HG03457 (cell line): ENCODE measurements around the gene ECM1.
A peak's percentile ranks its signal among the peaks of the same experiment; 100 is the strongest.

Source experiments
- ATAC-seq: cut with Tn5 transposase; IDR thresholded peaks from one replicate; pipeline ENCODE4 v1.9.1; 2021; ENCODE audit warnings: moderate number of reproducible peaks; ENCODE audit not compliant: unreplicated experiment

Gene ECM1

DNA sequence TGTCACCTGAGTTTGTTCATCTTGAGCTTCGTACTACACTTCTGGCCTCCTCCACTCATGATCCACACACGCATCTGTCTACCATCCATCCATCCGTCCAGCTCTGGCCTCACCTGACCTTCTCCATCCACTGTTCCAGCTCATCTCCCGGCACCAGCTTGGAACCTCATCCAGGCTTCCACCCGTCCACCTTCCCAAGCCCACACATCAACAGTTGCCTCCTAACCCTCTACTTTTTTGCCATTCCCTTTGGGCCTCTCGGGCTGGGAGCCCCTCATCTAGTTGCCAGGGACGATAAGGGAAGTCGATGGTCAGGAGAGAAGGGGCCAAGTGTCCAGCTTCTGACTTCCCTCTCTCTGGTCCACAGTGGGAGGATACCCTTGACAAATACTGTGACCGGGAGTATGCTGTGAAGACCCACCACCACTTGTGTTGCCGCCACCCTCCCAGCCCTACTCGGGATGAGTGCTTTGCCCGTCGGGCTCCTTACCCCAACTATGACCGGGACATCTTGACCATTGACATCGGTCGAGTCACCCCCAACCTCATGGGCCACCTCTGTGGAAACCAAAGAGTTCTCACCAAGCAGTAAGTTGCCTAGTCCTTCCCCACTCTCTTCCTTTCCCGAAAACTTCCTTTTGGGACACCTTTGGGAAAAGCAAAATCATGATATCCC, 4.2 kb downstream of the ECM1 start:
- ATAC-seq = no peak

DNA sequence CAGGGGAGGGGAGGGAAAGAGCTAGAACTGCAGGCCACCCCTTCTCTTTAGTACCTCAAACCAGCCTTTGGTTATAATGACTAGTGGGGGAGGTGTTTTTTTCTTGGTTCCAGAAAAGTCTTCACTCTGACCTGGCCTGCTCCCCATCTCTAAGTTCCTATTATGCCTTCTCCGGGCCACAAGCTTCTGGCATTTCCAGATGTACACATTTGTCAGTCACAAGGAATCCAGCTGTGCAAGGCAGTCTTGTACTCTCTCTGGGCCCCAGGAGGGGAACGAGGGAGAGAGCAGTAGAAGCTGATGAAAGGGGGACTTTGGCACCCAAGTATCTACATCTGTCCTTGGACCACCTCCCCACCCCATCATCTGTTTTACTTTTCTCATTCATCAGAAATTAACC, 4.9 kb downstream of the ECM1 start:
- ATAC-seq = no peak

DNA sequence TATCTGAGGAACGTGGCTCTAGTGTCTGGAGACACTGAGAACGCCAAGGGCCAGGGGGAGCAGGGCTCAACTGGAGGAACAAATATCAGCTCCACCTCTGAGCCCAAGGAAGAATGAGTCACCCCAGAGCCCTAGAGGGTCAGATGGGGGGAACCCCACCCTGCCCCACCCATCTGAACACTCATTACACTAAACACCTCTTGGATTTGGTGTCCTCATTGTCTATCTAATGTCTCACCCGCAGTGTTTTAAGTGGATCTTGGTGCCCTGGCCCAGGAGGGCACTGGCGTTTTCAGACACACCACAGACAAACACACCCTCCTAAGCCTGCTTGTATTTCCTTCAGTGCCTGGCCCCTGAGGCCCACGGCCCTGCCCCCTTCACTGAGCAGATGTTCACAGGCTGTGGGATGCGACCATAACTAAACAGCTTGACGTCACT, 5.5 kb downstream of the ECM1 start:
- no peak for ATAC-seq

DNA sequence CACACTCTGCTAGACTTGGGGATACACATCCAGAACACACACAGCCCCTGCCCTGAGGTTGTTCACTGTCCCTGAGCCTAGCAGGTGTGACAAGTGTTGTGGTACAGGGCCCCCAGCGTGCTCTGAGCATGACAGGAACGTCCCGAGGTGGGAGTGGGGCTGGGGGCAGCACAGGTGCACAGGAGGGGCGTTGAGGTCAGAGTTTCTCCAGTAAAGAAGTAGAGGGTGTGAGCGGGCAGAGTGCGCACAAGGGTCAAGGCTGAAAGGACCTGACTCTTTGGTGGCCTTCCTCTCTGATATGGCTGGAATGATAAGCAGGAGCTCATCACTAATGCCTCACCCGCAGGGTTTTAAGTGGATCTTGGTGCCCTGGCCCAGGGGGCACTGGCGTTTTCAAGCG, 6.4 kb downstream of the ECM1 start:
- no peak for ATAC-seq

DNA sequence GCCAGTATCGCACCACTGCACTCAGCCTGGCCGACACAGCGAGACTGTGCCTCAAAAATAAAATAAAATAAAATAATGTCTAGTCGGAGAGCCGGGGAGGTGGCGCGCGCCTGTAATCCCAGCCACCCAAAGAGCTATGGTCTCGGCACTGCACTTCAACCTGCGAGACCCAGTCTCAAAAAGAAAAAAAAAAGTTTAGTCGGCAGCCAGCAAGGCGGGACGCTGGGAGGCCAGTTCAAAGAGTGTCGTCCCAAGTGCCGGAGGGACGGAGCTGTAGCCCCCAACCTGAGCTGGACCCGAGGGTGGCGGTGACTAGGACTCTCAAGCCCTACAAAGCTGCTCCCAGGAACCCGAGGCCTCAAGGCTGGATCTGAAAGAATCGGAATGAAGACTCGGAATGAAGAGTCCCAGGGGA, 7.0 kb downstream of the ECM1 start:
- ATAC-seq = no peak

DNA sequence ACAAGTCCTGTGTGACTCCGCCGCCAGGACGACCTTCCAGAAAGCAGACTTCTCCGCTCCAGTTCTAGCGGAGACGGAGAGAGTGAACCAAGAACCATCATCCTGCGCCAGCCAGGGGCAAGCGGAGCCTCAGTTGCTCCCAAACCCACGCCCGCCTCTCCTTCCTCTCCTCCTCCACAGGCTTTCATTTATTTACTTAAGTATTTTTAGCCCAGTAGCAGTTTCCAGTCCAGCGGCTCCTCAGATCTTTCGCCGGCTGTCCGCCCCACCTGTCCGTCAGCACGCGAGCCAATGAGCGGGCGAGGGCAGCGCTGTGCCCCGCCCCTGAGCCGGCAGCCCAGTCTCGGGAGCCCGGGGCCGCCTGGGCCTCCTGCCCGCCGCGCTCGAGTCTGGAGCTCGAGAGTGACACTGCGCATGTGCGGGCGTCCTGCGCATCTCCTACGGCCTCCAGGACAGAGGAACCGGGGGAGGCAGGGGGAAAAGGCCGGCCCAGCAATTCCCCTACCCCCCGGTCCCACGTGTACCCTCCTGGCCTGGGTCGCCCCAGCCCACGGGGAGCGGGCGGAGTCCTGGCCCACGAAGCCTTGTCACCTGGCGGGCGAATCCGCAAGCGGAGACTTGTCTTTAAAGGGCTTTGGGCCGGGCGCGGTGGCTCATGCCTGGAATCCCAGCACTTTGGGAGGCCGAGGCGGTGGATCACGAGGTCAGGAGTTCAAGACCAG, 7.6 kb downstream of the ECM1 start, which contains the start of gene FALEC:
Gene FALEC, plus strand, starts transcription at position 425 of the 722 bp plus-strand sequence.
- ATAC-seq = peak; percentile 83

DNA sequence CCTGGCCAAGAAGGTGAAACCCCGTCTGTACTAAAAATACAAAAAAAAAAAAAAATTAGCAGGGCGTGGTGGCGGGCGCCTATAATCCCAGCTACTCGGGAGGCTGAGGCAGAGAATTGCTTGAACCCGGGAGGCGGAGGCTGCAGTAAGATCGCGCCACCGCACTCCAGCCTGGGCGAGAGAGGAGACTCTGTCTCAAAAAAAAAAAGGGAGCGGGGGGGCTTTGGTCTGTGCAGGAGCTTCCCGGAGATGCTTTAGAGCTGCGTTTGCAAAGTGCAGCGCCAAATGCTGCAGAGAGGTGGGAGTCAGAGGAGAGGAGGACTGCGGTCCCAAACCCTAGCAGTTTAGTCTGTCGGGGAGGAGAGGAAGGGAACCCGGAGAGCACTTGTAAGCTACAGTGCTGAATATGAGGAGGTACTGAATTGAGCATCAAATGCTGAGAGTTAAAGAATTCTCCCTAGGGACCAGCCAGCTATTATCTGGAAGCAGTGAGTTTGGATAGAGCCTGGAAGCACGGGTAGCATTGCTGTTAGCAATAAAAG, 8.2 kb downstream of the ECM1 start:
- ATAC-seq = no peak

DNA sequence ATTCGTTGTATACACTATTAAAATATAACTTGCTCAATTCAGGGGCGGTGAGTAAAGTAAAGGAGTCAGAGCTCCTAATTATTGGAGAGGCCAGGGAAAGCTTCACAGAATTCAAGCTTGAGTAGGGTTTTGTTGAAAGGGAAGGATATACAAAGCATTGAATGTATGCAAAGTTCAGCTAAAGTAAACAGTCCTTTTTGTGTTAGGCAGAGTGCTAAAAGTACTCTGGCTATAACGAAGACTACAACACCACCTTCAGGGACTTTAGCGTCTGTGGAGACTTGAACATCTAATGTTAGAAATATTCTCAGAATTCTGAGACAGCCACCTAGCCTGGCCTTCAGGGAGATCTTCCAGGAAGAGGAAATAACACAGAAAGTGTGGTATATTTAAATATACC, 8.7 kb downstream of the ECM1 start:
- ATAC-seq = no peak

DNA sequence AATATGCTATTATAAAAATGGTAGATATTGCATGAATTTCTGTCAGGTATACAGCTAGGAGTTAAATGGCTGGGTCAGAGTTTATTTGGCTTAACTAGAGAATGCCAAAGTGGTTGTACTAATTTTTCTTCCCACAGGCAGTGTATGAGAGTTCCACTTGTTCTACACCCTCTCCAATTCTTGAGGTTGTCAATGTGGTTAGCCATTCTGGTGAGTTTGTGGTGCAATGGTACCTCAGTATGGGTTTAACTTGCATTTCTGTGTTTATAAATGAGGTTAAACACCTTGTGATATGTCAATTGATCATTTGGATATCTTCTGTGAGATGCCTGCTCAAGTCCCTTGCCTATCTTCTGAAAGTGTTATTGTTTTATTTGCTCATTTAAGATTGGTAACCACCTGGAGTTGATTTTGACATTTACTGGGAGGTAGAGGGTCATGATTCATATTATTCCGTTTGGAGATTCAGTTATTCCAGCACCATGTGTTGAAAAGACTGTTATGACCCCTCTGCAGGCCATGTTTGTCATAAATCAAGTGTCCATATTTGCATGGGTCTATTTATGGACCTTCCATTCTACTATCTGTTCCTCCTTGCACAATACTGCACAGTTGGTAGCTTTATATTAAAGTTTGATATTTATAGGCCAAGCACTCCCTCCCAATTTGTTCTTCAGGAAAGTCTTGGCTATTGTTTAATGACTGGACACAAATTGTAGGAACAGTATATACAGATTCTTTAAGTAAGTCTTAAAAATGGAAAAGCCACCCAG, 13.5 kb downstream of the ECM1 start:
- ATAC-seq = no peak

DNA sequence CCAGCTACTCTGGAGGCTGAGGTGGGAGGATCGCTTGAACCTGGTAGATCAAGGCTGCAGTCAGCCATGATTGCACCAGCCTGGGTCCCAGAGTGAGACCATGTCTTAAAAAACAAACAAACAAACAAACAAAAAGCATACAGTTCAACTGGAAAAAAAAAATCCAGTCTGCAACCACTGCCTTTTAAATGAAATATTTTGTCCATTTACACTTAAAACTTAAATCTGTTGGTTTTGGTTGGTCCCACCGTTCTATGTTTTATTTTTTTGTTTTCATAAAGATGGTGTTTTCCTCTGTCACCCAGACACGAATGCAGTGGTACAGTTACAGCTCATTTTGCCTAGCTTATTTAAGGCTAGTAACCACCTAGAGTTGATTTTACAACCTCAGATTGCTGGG, 17.4 kb downstream of the ECM1 start:
- ATAC-seq = no peak

DNA sequence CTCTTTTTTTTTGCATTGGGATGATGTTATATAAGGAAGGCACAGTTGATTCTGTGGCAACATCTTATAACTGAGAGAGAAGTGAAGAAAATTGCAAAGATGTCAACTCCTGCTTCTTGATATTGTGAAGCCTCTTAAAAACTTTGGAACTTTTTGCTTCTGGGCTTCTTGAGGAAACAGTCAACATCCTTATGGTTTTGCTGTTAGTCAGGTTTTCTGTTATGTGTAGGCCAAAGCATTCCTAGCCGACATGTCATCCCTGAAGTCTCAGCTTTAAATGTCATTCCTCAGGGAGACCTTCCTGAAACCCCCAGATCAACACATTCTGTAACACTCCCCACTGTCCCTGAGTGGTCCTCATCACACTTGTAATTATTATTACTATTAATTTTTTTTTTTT, 20.3 kb downstream of the ECM1 start:
- no peak for ATAC-seq

DNA sequence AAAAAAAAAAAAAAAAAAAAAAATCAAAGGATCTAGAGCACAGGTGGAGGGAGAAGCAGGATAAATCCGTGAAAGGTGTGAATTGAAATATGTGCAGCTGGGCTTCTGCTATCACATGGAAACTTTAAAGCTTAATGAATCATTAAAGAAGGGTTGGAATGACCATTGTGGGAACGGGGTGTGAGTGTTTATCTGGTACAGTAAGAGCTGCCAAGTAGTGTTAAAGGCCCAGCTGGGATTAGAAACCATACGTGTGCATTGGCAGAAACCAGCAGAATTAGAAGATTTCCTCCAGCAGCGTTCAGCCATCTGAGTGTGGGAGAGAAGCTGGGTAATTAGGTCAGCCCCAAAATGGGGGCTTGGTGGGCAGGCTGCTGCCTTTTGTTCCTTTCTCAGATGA, 21.1 kb downstream of the ECM1 start:
- no peak for ATAC-seq

DNA sequence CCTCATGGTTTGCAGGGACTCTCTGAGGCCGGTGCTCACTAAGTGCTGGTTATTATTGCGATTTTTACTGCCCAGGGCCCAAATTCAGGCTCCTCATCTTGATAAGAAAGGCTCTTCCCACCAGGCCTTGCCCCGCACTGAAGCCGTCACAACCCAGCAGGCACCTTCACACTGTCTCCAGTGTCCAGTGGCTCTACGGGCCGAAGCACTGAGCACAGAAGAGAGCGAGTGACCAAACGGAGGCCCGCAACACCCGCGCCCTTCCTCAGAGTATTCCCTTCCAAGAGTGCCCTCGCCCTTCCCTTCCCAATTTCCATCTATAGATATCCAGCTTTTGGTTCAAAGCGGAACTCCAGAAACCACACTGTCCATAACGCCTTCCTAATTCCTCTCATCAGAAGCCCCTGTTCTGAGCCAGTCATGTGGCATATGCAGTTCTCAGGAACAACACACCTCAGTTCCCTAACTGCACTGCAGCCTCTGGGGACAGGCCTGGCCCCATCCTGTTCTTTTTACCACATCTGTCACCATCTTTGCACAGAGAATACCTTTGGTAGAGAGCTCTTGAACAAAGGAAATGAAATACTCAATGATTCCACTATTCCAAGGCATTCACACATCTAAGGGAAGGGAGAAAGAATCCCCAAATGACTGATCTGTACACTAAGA, 22.7 kb downstream of the ECM1 start:
- ATAC-seq = no peak

DNA sequence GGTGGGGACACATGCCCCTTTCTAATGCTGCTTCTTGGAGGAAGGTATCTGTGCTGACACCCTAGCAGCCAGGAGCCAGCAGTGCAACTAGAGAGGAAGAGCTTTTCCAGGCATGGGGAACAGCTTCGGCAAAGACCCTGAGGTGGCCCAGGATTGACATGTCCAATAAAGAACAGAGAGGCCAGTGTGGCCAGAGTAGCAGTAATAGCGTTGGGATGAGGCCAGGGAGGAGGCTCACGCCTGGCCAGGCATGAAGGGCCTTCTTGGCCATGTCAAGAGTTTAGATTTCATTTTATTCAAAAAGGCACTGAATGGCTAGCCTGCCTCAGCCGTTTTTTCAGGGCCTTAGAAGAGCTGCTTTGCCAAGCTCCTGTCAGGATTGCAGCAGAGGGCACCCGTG, 25.0 kb downstream of the ECM1 start:
- no peak for ATAC-seq

DNA sequence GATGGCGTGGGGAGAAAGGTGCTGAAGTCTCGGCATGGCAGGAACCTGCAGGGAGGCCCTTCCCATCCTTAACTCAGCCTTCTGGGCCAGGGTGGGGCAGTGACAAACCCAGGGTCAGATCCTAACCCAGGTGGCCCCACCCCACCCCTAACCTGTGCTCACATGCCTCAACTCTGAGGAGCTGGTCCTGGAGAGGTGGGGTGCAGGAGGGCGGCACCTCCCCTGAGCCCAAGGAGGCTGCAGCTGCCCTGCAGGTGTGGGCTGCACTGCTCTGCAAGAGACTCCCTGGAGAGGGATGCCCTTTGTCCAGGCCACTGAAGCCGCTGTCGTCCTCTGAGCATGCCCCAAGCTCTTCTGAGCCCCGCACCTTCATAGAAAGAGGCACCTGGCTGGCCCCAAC, 26.1 kb downstream of the ECM1 start:
- ATAC-seq = no peak

DNA sequence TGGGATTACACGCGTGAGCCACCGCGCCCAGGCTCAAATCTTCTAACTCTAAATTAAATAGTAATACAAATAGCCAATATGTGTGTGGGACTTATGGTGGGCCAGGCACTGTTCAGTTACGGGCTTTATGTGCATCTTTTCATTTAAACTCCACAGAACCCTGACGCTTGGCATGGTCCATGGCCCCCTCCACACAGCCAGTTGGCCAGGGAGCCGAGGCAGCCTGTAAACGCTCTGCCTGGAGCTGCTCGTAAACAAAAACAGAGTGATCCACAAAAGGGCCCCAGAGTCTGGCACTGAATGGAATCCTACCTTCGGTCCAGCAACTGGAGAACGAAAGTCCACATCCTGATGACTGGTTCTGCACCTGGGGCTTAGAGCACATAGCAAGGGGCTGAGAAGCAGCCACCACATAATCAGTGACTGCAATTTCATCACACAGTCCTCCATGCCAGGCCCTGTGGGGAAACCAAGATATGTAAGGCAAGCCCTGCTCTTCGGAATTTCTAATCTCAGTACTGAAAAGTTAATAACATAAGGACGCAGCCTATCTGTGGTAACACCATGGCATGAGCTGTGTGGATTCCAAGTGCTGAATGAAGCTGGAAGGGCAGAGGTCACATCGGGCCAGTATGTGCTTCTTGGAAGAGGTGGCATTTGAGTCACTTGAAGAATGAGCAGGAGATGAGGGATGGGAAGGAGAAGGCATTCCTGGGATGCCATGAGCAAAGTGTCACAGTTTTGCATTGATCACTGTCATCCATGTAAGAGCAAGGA, 27.8 kb downstream of the ECM1 start:
- no peak for ATAC-seq

DNA sequence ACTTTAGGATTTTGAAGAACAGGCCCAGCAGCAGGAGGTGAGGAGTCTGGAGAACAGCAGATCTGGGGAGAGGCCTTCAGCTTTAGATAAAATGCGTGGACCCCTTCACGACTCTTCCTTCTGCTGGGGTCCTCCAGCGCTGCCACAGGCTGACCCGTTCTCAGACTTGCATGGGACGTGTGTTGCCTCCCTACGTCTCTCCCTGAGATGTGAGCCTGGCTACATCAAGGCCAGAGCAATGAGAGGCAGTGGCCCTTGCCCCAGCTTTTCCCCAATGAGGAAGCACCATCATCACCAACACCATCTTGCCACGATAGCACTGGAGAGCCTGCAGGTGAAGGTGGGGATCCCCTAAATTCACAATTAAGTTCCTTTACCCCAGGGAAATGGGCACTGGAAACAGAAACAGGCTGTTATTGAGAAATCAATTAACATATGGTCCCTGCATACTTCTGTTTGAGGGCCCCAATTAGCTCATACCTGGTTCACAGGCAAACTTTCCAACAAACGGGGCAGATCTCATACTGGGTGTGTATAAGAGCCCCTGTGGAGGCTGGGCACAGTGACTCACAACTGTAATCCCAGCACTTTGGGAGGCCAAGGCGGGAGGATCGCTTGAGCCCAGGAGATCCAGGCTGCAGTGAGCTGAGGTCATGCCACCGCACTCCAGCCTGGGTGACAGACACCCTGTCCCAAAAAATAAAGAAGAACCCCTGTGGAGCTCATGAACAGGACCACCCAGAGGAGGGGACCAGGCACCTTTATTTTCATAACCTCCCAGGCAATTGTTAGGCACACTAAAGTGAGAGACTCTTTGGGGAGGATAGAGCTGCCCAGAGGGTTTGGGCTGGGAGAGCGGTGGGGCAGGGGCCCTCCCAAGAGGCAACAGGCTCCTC, 29.2 kb downstream of the ECM1 start:
- no peak for ATAC-seq

DNA sequence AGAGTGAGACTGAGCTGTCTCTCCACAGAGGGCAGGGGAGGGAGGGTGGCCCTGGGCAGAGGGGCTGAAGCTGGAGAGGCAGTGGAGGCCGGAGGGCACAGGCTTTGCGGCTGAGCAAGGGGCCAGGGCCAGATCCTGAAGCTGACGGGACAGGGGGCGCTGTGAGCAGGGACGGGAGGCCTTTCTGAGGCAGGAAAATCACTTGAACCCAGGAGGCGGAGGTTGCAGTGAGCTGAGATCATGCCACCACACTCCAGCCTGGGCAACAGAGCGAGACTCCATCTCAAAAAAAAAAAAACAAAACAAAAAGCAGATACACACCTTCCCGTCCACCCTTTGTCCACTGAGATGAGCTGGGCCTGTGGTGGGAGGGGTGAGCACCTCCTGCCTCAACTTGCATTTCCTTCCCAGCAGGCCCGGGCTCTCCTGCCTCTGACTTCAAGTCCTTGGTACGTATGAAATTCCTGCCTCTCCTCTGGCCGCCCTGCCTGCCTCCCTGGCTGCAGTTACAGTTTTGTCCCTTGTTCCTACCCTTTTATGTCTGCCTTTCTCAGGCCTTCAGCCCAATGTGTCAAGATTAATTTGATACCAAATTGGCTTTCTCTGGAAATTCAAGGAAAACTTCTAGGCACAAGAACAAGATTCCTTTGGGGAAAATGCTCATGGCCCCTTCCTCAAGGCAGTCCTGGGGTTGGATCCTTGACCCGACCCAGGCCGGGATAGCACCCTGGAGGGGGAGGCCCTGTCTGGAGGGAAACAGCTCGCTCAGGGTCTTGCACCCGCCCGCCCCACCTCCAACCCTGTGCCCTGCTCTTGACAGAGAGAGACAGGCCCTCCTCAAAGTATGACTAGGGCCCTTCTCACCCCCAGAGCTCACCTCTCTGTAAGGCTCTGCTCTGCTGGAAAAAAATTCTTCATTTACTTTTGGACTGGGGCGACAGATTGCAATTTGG, 30.1 kb downstream of the ECM1 start:
- no peak for ATAC-seq
